GM21390 (cell line): ENCODE measurements around the gene ZNF429.
"Not testable (repeated sequence)": the region's sequence is repeated elsewhere in the genome, so short reads cannot be mapped to it uniquely, and the experiment has no call there.

Experiments
- ATAC-seq: cut with Tn5 transposase; IDR thresholded peaks from one replicate; pipeline ENCODE4 v1.9.1; 2021; ENCODE audit not compliant: unreplicated experiment

ZNF429 gene

GRCh38 chr19:21505459-21506451 is at the start of gene ZNF429:
TSS of gene ZNF429 (plus strand) at chr19:21505602. CDS start at chr19:21505772, 170 bp downstream.
- peak; percentile 99 for ATAC-seq

- ATAC-seq: no peak
These were observed 44.7 kb upstream of the ZNF429 start for GRCh38 chr19:21460686-21461085.

DNA sequence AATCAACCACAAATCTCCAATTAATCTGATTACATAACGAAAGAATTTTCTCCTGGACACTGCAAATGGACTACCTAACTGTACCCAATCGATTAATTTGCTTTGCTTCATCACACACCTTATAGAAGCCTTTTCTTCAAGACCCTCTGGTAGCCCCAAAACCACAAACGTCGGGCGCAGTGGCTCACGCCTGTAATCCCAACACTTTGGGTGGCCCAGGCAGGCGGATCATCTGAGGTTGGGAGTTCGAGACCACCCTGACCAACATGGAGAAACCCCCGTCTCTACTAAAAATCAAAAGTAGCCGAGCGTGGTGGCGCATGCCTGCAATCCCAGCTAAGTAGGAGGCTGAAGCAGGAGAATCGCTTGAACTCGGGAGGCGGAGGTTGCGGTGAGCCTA is 42.9 kb upstream of the ZNF429 start:
- ATAC-seq: no peak

DNA sequence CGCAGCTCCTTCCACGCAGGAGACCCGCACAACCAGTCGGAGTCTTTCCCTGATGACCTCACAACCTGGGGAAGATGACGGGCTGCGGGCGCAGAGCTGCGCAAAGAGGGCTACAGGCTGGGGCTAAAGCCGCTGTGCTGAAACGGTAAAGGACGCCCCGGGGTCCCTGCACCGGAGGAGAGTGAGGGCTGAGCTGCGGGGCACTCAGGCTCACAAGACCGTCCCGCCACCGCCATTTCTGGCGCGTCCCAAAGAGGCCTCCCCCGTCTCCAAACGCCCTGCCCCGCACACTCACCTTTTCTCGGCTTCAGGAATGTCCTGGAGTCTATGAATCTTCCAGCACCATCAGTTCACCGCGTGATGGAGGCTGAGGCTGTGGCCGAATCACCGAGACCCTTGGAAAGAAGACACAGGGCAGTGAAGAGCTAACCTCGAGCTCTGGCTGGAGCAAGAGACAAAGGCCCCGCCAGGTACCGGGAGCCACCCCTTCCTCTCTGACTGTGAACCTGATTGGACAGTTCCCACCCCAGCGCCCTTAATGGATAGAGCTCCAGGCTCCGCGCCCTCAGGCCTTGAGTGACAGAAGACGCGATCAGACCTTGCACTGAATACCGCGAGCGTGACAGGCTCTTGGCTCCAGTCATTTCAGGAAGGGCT is 41.8 kb upstream of the ZNF429 start:
- ATAC-seq: no peak

DNA sequence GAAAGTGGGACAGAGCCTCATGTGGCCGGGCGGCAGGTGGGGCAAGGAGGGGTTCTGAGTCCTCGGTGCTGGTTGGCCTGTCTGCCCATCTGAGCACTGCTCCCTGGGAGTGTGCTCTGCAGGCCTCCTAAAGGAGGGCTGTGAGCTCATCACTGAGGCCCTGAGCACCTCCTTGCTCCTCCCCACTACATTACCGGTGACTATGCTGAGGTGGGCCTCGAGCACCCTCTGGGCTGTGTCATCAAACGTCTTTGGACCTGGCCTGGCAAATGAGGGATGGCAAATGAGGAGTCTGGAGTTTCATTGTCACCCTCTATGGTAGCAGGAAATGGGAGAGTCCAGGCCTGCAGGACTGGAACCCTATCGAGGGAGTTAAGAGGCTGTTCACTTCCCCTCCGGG is 38.8 kb upstream of the ZNF429 start:
- ATAC-seq: no peak

DNA sequence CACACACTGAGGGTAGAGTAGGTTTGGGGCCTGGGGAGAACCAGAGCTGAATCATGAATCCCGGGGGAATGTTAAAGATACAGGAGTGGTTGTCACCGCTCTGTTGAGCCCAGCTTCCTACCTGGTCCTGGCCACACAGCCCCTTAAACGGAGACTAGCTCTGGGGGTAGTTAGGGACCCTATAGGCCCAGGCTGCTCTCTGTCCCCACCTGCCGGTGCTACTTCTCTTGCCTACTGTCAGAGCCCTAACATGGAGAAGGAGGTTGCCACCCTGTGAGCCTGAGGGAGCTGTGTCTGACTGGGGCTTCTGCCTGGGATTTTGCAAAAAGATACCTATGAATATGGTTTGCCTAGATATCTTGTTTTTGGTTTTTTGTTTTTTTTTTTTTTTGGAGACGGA is 36.6 kb upstream of the ZNF429 start:
- no peak for ATAC-seq

DNA sequence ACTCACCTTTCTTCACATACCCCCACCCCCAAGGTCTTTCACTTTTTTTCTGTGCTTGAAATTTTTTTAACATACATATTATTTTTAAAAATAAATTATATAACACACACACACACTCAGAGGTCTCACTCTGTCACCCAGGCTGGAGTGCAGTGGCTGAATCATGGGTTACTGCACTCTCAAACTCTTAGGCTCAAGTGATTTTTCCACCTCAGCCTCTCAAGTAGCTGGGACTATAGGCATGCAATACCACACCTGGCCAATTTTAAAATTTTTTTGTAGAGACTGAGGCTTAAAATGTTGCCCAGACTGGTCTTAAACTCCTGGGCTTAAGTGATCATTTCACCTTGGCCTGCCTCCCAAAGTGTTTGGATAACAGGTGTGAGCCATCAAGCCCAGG is 32.9 kb upstream of the ZNF429 start:
- ATAC-seq: no peak

GRCh38 chr19:21474671-21475181 is 30.7 kb upstream of the ZNF429 start:
- peak; percentile 55 for ATAC-seq

- not testable (repeated sequence) for ATAC-seq
These were observed 23.0 kb upstream of the ZNF429 start for GRCh38 chr19:21482361-21482760.

GRCh38 chr19:21482863-21483276 is 22.5 kb upstream of the ZNF429 start:
- no peak for ATAC-seq

DNA sequence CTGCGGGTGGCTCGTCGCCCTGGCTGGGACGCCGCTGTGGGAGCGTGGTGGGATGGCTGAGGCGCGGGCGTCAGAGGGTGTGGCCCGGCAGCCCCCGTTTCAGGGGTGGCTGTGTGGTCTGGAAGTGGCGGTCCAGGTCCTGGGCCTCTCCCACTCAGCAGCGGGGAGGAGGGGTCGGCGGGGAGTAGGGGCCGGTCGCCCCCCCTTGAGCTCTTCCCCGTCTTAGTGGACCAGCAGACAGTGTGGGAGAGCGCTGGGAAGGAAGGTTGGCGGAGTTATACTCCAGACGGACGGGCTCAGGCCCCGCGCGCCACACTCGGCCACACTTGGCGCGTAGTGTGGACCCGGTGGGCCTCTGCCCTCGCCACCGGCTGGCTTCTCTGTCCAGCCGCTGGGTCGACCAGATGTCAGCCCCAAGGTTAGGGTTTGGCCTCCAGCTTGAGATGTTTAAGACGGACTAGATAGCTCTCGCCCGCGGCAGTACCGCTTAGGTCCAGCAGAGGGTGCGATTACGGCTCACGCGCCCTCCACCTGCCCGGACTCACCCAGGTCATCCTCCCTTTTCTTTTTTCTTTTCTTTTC is 21.7 kb upstream of the ZNF429 start:
- ATAC-seq: no peak

GRCh38 chr19:21484631-21485030 is 20.8 kb upstream of the ZNF429 start:
- ATAC-seq: no peak

- no peak for ATAC-seq
These were observed 19.5 kb upstream of the ZNF429 start for GRCh38 chr19:21485926-21486325.

- ATAC-seq: no peak
These were observed 17.4 kb upstream of the ZNF429 start for GRCh38 chr19:21487969-21488368.

- no peak for ATAC-seq
These were observed 14.3 kb upstream of the ZNF429 start for GRCh38 chr19:21491146-21491545.

- no peak for ATAC-seq
These were observed 12.2 kb upstream of the ZNF429 start for GRCh38 chr19:21492947-21493906.

DNA sequence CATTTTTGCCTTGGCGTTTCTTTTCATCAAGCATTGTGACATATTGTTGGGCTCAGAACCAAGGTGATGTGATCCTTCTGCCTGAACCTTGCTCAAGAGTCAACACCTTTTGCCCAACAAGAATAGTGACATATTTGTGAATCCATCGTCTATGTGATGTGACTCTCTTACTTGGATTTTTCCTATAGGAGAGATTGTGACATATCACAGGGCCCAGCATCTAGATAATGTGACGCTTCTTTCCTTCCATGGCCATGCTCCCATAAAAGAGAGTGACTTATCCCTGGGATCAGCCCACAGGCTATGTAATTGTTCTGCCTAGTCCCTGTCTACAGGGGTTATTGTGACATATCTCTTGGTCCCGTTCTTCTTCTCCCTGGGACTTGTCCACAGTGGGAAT is 8.5 kb upstream of the ZNF429 start:
- ATAC-seq: no peak

DNA sequence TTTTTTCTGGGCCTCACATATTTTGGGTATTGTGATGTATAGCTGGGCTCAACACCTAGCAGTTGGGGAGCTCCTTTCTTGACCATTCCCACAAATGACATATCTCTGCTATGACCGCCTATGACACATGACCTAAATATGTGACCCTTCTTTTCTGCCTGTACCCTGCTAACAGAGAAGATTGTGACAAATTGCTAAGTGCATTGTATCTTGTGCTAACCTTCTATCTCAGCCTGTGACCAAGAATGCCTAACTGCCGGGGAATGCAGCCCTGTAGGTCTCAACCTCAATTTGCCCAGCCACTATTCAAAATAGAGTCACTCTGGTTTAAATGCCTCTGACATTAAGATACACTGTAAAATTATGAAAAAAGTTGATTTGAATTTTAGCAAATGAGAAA is 6.8 kb upstream of the ZNF429 start:
- ATAC-seq: no peak

DNA sequence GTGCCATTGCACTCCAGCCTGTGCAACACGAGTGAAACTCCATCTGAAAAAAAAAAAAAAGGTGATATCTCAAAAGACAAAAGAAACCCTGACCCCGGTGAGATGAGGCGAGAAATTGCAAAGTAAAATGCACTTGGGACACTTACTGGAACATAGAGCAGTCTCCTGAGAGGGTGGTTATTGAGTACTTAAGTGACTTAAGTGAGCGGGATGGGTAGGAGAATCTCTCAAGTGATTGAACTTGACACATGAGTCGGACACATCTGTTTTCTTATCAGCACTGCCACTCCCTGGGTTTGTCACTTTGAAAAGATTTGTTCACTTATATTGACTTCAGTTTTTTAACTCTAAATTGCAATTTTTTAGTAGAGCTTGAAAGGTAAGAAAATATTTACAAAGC is 2.8 kb downstream of the ZNF429 start:
- no peak for ATAC-seq

DNA sequence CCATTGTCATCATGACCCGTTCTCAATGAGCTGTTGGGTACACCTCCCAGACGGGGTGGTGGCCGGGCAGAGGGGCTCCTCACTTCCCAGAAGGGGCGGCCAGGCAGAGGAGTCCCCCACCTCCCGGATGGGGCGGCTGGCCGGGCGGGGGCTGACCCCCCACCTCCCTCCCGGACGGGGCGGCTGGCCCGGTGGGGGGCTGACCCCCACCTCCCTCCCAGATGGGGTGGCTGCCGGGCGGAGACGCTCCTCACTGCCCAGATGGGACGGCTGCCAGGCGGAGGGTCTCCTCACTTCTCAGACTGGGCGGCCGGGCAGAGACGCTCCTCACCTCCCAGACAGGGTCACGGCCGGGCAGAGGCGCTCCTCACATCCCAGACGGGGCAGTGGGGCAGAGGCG is 5.7 kb downstream of the ZNF429 start:
- ATAC-seq: not testable (repeated sequence)
